ENCODE data around the gene RGS3.

DNA sequence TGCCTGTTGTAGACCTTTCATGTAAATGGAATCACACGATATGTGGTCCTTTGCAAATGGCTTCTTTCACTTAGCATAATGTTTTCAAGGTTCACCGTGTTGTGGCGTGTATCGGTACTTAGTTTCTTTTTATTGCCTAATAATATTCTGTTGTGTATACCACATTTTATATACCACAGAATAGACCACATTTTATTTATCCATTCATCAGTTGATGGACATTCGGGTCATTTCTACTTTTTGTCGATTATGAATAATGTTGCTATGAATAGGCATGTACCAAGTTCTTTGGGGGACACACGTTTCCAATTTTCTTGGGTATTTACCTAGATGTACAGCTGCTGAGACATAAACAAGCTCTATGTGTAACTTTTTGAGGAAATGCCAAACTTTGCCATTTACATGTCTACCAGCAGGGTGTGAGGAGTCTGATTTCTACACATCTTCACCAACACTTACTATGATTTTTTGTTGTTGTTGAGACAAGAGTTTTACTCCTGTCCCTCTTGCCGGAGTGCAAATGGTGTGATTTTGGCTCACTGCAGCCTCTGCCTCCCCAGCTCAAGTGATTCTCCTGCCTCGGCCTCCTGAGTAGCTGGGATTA, 144.7 kb downstream of the RGS3 start:
- TF ChIP-seq EZH2 (IDR thresholded peaks at IDR 0.05; ENCODE audit: insufficient read depth, poor library complexity, severe bottlenecking): no peak
- no peak for TF ChIP-seq EZH2phosphoT487 (IDR thresholded peaks at IDR 0.05; ENCODE audit: insufficient read depth, low read depth)

All from GM23248 (cell line).